GM12878 (cell line): ENCODE data around the gene PHACTR1. TPM values are rescaled to one million over a fixed set of nuclear protein-coding genes. Genes with fewer than 3 reads are reported as not detected.

Experiments used
- ATF7 ChIP-seq: fragments of 450-650 bp; IDR thresholded peaks from 2 replicates; pipeline ENCODE4 v1.6.1; 2016; ENCODE audit warnings: low read depth, mild to moderate bottlenecking
- NFYA ChIP-seq: IDR thresholded peaks from 2 replicates; pipeline ENCODE4 v1.6.1; 2011; ENCODE audit warnings: low read depth, mild to moderate bottlenecking, low read length, improper control_type of control experiment, borderline replicate concordance
- PBX3 ChIP-seq: IDR thresholded peaks from 2 replicates; pipeline ENCODE4 v1.6.1; 2011; ENCODE audit warnings: mild to moderate bottlenecking, low read depth, low read length, moderate library complexity; ENCODE audit not compliant: insufficient replicate concordance
- RAD21 ChIP-seq: IDR thresholded peaks from 2 replicates; pipeline ENCODE4 v1.6.1; 2011; ENCODE audit warnings: mild to moderate bottlenecking, low read depth, low read length, moderate library complexity; ENCODE audit not compliant: insufficient read depth
- REST ChIP-seq: IDR thresholded peaks from 2 replicates; pipeline ENCODE4 v1.6.1; 2012; ENCODE audit warnings: mild to moderate bottlenecking, low read depth, low read length
- ZNF384 ChIP-seq: IDR thresholded peaks from 2 replicates; pipeline ENCODE4 v1.6.1; 2012; ENCODE audit warnings: low read depth, mild to moderate bottlenecking, low read length, improper control_type of control experiment, borderline replicate concordance
- ZZZ3 ChIP-seq: IDR thresholded peaks from 2 replicates; pipeline ENCODE4 v1.6.1; 2011; ENCODE audit warnings: low read depth; ENCODE audit not compliant: control insufficient read depth, insufficient read length
- polyA plus RNA-seq, 11 experiments: library from polyadenylated mRNA; depleted of rRNA in 4 of 11; unstranded in 6 of 11; stranded (reverse) in 5 of 11; fragments of >200 nt; fragmentation: Nextera tagmentation in 4 of 11; fragmentation: Illumina TruSeq in 1 of 11; extraction: Ambion mirVana in 4 of 11; extraction: Trizol in 1 of 11; gene quantifications; 1 replicate in 1 of 11; 2 replicates in 10 of 11; pipeline versions ENCODE4 v1.2.1 to v1.2.3, GENCODE V29; 2011 to 2016; ENCODE audit warnings: inconsistent platforms in 2 of 11, missing spikeins in 2 of 11, low read depth in 1 of 11
- total RNA-seq, 4 experiments: library from RNA; depleted of rRNA in 3 of 4; stranded (reverse); fragments of >200 nt in 3 of 4; fragmentation: Illumina TruSeq in 1 of 4; extraction: Trizol in 1 of 4; gene quantifications; 2 replicates each; pipeline versions ENCODE4 v1.2.1 to v1.2.3, GENCODE V29; 2013 to 2021
- TF ChIP-seq, protein P1 (sequence below): fragments of 450-650 bp; IDR thresholded peaks from 2 replicates; pipeline ENCODE4 v1.6.1; 2017; ENCODE audit warnings: mild to moderate bottlenecking
- TF ChIP-seq, protein P2 (sequence below), 3 experiments: IDR thresholded peaks in 2 of 3; conservative IDR thresholded peaks in 1 of 3; 2 replicates each; pipeline ENCODE4 v1.5.1; 2011; ENCODE audit warnings: low read depth in 3 of 3, low read length in 3 of 3, mild to moderate bottlenecking in 3 of 3, control low read depth in 2 of 3, moderate library complexity in 2 of 3, inconsistent platforms in 1 of 3, mixed read lengths in 1 of 3; ENCODE audit not compliant: control insufficient read depth in 2 of 3, insufficient read depth in 1 of 3; ENCODE audit errors: extremely low read depth in 1 of 3
- TF ChIP-seq, protein P3 (sequence below): IDR thresholded peaks from 2 replicates; pipeline ENCODE4 v1.6.1; 2012; ENCODE audit warnings: low read depth, low read length, improper control_type of control experiment
- TF ChIP-seq, protein P4 (sequence below): IDR thresholded peaks from 2 replicates; pipeline ENCODE4 v1.6.1; 2012; ENCODE audit warnings: improper control_type of control experiment, low read depth, low read length; ENCODE audit not compliant: insufficient replicate concordance
- TF ChIP-seq, protein P5 (sequence below): fragments of 150-350 bp; IDR thresholded peaks from 2 replicates; pipeline ENCODE4 v1.6.1; 2014; ENCODE audit warnings: mild to moderate bottlenecking, low read depth, low read length

PHACTR1 gene
- total and polyA plus RNA-seq, 10 of the 15 experiments (the other 5 are each of a cell fraction or from before 2014, with no cell fraction given) = 34.2 to 94.6 (median 62.3) TPM

- TF ChIP-seq, protein P1, sequence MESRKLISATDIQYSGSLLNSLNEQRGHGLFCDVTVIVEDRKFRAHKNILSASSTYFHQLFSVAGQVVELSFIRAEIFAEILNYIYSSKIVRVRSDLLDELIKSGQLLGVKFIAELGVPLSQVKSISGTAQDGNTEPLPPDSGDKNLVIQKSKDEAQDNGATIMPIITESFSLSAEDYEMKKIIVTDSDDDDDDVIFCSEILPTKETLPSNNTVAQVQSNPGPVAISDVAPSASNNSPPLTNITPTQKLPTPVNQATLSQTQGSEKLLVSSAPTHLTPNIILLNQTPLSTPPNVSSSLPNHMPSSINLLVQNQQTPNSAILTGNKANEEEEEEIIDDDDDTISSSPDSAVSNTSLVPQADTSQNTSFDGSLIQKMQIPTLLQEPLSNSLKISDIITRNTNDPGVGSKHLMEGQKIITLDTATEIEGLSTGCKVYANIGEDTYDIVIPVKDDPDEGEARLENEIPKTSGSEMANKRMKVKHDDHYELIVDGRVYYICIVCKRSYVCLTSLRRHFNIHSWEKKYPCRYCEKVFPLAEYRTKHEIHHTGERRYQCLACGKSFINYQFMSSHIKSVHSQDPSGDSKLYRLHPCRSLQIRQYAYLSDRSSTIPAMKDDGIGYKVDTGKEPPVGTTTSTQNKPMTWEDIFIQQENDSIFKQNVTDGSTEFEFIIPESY = no peak
- TF ChIP-seq, protein P2, sequence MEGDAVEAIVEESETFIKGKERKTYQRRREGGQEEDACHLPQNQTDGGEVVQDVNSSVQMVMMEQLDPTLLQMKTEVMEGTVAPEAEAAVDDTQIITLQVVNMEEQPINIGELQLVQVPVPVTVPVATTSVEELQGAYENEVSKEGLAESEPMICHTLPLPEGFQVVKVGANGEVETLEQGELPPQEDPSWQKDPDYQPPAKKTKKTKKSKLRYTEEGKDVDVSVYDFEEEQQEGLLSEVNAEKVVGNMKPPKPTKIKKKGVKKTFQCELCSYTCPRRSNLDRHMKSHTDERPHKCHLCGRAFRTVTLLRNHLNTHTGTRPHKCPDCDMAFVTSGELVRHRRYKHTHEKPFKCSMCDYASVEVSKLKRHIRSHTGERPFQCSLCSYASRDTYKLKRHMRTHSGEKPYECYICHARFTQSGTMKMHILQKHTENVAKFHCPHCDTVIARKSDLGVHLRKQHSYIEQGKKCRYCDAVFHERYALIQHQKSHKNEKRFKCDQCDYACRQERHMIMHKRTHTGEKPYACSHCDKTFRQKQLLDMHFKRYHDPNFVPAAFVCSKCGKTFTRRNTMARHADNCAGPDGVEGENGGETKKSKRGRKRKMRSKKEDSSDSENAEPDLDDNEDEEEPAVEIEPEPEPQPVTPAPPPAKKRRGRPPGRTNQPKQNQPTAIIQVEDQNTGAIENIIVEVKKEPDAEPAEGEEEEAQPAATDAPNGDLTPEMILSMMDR (IDR thresholded peaks at IDR 0.05 in 2 of 3, conservative IDR thresholded peaks at IDR 0.05 in 1 of 3; ENCODE audit: control insufficient read depth in 2 of 3, extremely low read depth in 1 of 3, insufficient read depth in 1 of 3, low read depth in 3 of 3, low read length in 3 of 3) = peak; percentile 68 to 76 (median 75)
- TF ChIP-seq RAD21 (peak; percentile 92), ZZZ3 (no peak), NFYA (no peak), REST (no peak), ZNF384 (peak; percentile 22; the same call in 1 of the 2 replicates), ATF7 (no peak), PBX3 (no peak)
- TF ChIP-seq, protein P3, sequence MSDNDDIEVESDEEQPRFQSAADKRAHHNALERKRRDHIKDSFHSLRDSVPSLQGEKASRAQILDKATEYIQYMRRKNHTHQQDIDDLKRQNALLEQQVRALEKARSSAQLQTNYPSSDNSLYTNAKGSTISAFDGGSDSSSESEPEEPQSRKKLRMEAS = no peak
- TF ChIP-seq, protein P4, sequence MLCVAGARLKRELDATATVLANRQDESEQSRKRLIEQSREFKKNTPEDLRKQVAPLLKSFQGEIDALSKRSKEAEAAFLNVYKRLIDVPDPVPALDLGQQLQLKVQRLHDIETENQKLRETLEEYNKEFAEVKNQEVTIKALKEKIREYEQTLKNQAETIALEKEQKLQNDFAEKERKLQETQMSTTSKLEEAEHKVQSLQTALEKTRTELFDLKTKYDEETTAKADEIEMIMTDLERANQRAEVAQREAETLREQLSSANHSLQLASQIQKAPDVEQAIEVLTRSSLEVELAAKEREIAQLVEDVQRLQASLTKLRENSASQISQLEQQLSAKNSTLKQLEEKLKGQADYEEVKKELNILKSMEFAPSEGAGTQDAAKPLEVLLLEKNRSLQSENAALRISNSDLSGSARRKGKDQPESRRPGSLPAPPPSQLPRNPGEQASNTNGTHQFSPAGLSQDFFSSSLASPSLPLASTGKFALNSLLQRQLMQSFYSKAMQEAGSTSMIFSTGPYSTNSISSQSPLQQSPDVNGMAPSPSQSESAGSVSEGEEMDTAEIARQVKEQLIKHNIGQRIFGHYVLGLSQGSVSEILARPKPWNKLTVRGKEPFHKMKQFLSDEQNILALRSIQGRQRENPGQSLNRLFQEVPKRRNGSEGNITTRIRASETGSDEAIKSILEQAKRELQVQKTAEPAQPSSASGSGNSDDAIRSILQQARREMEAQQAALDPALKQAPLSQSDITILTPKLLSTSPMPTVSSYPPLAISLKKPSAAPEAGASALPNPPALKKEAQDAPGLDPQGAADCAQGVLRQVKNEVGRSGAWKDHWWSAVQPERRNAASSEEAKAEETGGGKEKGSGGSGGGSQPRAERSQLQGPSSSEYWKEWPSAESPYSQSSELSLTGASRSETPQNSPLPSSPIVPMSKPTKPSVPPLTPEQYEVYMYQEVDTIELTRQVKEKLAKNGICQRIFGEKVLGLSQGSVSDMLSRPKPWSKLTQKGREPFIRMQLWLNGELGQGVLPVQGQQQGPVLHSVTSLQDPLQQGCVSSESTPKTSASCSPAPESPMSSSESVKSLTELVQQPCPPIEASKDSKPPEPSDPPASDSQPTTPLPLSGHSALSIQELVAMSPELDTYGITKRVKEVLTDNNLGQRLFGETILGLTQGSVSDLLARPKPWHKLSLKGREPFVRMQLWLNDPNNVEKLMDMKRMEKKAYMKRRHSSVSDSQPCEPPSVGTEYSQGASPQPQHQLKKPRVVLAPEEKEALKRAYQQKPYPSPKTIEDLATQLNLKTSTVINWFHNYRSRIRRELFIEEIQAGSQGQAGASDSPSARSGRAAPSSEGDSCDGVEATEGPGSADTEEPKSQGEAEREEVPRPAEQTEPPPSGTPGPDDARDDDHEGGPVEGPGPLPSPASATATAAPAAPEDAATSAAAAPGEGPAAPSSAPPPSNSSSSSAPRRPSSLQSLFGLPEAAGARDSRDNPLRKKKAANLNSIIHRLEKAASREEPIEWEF = no peak
- TF ChIP-seq, protein P5, sequence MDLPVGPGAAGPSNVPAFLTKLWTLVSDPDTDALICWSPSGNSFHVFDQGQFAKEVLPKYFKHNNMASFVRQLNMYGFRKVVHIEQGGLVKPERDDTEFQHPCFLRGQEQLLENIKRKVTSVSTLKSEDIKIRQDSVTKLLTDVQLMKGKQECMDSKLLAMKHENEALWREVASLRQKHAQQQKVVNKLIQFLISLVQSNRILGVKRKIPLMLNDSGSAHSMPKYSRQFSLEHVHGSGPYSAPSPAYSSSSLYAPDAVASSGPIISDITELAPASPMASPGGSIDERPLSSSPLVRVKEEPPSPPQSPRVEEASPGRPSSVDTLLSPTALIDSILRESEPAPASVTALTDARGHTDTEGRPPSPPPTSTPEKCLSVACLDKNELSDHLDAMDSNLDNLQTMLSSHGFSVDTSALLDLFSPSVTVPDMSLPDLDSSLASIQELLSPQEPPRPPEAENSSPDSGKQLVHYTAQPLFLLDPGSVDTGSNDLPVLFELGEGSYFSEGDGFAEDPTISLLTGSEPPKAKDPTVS = no peak
Observed at GRCh38 chr6:13194852-13195251, 478.3 kb downstream of the PHACTR1 start (continued).
